NCI-H1048 (cell line): ENCODE measurements around the gene PTPN20.
"Not testable (repeated sequence)": the region's sequence is repeated elsewhere in the genome, so short reads cannot be mapped to it uniquely, and the experiment has no call there.

Source experiments
- DNase-seq: peaks from one replicate; lab custom pipeline; 2025; lab: John Stamatoyannopoulos, UW

PTPN20 gene

GRCh38 chr10:46911144-46911876, at the start of gene PTPN20:
Gene PTPN20, plus strand, starts transcription at chr10:46911428. Its CDS starts 21,072 bp downstream, at chr10:46932500.
- not testable (repeated sequence) for DNase-seq

GRCh38 chr10:46869716-46870115, 41.5 kb upstream of the PTPN20 start:
- DNase-seq: not testable (repeated sequence)

- DNase-seq: not testable (repeated sequence)
Observed at GRCh38 chr10:46871583-46871982, 39.6 kb upstream of the PTPN20 start.

- not testable (repeated sequence) for DNase-seq
Observed at GRCh38 chr10:46875304-46875703, 35.9 kb upstream of the PTPN20 start.

- DNase-seq: not testable (repeated sequence)
Observed at GRCh38 chr10:46876773-46877172, 34.5 kb upstream of the PTPN20 start.

GRCh38 chr10:46878761-46879160, 32.5 kb upstream of the PTPN20 start:
- DNase-seq: not testable (repeated sequence)

- DNase-seq: not testable (repeated sequence)
Observed at GRCh38 chr10:46890813-46891611, 20.2 kb upstream of the PTPN20 start.

GRCh38 chr10:46896762-46897692, 14.2 kb upstream of the PTPN20 start:
- not testable (repeated sequence) for DNase-seq

GRCh38 chr10:46901247-46901646, 10.0 kb upstream of the PTPN20 start:
- DNase-seq: not testable (repeated sequence)

- DNase-seq: not testable (repeated sequence)
Observed at GRCh38 chr10:46903874-46904273, 7.4 kb upstream of the PTPN20 start.

- not testable (repeated sequence) for DNase-seq
Observed at GRCh38 chr10:46906359-46906758, 4.9 kb upstream of the PTPN20 start.

GRCh38 chr10:46907185-46908117, 3.8 kb upstream of the PTPN20 start:
- not testable (repeated sequence) for DNase-seq

- not testable (repeated sequence) for DNase-seq
Observed at GRCh38 chr10:46922498-46922897, 11.3 kb downstream of the PTPN20 start.

GRCh38 chr10:46925156-46925555, 13.9 kb downstream of the PTPN20 start:
- not testable (repeated sequence) for DNase-seq

- DNase-seq: not testable (repeated sequence)
Observed at GRCh38 chr10:46925853-46926252, 14.6 kb downstream of the PTPN20 start.

GRCh38 chr10:46928810-46929209, 17.6 kb downstream of the PTPN20 start:
- DNase-seq: not testable (repeated sequence)

GRCh38 chr10:46932383-46932782, 21.2 kb downstream of the PTPN20 start:
- DNase-seq: not testable (repeated sequence)

GRCh38 chr10:46941091-46941490, 29.9 kb downstream of the PTPN20 start:
- DNase-seq: not testable (repeated sequence)

GRCh38 chr10:46948687-46949518, 37.7 kb downstream of the PTPN20 start:
- not testable (repeated sequence) for DNase-seq

GRCh38 chr10:46952540-46952939, 41.3 kb downstream of the PTPN20 start:
- not testable (repeated sequence) for DNase-seq
